GM21423 (cell line): ENCODE data around the gene NME1.

Experiments
- ATAC-seq: cut with Tn5 transposase; IDR thresholded peaks from one replicate; pipeline ENCODE4 v1.9.1; 2021; ENCODE audit warnings: mild to moderate bottlenecking, moderate library complexity; ENCODE audit not compliant: unreplicated experiment

NME1 gene

DNA sequence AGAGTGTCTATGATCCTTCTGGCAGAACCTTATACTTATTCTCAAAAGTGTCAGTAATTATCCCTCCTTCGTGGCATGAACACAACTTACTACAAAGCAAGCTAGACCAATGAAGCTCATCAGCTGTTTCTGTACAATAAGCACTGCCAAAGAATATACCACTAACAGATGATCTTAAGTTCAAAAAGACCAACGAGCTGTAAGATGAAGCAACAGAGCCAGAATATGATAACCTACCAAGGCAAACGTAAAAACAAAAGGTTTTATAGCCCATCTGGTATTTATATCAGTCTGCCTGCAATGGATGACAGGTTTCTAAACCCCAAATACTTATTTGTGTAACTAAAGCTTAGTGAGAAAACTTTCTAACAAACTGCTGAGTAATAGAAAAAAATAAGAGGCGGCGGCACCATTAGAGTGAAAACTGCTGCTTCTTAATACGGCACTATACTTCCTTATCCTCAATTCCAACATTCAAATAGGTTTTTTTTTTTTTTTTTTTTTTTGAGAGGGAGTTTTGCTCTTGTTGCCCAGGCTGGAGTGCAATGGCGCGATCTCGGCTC lies 35.0 kb downstream of the NME1 start:
- no peak for ATAC-seq

DNA sequence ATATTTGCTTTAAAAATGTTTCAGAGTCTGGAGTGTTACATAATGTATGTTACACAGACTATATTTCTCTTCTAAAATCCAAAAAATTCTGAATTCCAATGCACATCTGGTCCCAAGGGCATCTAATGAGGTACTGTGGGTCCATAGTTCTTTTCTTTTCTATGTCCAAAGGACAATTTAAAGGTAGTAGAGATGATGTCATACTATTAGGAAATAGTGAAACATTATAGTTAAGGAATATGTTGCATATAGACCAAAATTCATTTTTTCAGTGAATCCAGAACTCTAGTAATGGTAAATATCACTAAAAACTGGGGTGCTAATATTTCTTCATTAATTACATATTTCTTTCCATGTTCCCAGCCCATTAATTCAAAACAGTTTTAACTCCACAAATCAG lies 35.8 kb downstream of the NME1 start:
- no peak for ATAC-seq

DNA sequence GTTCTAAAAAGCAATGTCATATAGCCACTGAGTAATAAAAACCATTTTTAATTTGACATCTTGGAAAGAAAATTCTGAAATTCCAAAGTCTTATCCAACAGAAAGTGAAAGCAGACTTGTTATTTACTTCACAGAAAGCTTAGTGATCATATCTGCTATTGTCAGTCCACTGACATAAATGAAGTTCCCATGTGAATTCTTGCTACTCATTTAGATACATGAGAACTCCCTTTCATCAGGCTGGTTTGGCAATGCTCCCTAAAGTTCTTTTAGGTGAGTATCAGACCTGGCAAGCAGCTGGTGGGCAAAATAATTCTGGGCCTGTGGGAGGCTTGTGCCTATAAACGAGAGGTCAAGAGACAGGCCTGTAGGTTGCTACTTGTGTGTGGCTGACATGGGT lies 36.3 kb downstream of the NME1 start:
- ATAC-seq = no peak

DNA sequence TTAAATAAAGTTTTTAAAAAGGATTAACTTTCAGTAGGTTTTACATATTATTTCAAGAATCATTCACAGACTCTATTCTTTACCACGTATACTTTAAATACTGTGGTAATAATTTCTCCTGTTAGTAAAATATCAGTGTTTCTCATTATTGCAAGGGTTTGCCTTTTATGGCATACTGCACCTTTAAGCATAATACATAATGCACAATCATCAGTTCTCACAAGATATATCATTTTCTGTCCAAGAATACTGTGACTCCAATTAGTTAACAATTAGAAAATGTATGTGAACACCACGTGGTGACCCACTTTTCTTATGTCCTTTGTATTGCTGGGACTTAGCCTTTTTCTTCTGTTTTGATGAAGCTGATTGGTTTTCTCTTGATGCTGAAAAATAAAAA lies 38.5 kb downstream of the NME1 start:
- ATAC-seq = no peak

DNA sequence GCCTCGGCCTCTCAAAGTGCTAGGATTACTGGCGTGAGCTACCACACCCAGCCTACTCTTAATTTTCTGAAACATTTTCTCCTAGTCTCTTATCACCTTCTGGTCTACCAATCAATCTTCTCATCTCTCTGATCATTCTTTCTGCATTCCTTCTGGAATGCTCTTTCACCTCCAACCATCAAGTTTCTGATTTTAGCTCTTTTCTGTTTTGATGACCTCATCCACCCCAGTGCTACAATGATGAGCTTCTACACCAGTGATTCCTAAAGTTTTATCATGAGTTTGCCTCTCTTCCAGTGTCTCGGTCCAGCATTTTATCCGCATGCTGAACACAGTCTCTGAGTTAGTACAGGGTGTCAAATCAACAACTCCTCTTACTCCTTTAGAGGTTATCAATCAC lies 44.4 kb downstream of the NME1 start:
- no peak for ATAC-seq

DNA sequence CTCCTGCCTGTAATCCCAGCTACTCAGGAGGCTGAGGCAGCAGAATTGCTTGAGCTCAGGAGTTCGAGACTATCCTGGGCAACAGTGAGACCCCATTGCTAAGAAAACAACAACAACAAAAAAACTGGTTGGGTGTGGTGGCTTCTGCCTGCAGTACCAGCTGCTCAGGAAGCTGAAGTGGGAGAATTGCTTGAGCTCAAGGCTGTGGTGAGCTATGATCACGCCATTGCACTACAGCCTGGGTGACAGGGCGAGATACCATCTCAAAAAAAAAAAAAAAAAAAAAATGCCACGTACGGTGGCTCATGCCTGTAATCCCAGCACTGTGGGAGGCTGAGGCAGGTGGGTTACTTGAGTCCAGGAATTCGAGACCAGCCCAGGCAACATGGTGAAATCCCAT lies 46.9 kb downstream of the NME1 start:
- no peak for ATAC-seq

DNA sequence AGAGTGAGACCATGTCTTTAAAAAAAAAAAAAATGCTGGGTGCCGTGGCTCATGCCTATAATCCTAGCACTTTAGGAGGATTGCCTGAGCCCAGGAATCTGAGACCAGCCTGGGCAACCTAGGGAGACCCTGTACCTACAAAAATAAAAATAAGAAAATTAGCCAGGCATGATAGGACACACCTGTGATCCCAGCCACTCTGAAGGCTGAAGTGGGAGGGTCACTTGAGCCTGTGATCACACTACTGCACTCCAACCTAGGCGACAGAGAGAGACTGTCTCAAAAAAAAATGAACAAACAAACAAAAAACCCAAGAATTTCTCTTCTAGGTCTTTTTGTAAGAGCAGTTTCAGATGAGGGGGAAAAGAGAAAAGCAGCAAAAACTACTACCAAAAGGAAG lies 47.5 kb downstream of the NME1 start:
- ATAC-seq = no peak

DNA sequence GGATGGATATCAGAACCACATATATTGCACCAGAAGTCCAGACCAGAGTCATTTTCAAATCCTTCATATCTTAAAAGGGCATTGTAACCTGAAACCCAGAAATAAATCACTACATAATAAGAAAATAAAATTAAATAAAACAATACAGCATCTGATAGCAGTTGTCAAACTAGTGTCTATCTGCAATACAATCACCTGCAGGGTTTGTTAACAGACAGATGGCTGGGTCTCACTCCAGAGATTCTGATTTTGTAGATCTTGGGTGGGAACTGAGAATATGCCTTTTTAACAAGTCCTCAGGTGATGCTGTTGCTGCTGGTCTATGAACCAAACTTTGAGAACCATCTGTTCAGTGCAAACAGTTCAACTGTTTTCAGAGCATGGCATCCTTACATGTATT lies 50.5 kb downstream of the NME1 start:
- ATAC-seq = no peak
